Stimulated activated memory B cell treated with anti-CD40 and anti-IgM and Interleukin-4, amounts not matched to agents 10 μg/mL and 1 μg/mL and 100 μg/mL, for 72 hours (primary cell): ENCODE data around the gene SSX5.
"Not testable (repeated sequence)": the region's sequence is repeated elsewhere in the genome, so short reads cannot be mapped to it uniquely, and the experiment has no call there.

ENCODE experiments used
- ATAC-seq: fragments of 150-1000 bp; cut with Tn5 transposase; 2 replicates; pipeline ENCODE4 v1.10.0; 2021
- H3K27ac Mint-ChIP-seq: one replicate; pipeline ENCODE4 v1.8.0; 2022; ENCODE audit warnings: mild to moderate bottlenecking, mixed read lengths
- H3K27me3 Mint-ChIP-seq: one replicate; pipeline ENCODE4 v1.8.0; 2022; ENCODE audit warnings: mixed read lengths
- H3K36me3 Mint-ChIP-seq: one replicate; pipeline ENCODE4 v1.8.0; 2022; ENCODE audit warnings: mixed read lengths
- H3K4me1 Mint-ChIP-seq: one replicate; pipeline ENCODE4 v1.8.0; 2022; ENCODE audit warnings: mixed read lengths
- H3K4me3 Mint-ChIP-seq: one replicate; pipeline ENCODE4 v1.8.0; 2022; ENCODE audit warnings: mild to moderate bottlenecking, moderate library complexity, mixed read lengths
- H3K9me3 Mint-ChIP-seq: one replicate; pipeline ENCODE4 v1.8.0; 2022; ENCODE audit warnings: mixed read lengths

SSX5 gene, protein sequence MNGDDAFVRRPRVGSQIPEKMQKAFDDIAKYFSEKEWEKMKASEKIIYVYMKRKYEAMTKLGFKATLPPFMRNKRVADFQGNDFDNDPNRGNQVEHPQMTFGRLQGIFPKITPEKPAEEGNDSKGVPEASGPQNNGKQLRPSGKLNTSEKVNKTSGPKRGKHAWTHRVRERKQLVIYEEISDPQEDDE

DNA sequence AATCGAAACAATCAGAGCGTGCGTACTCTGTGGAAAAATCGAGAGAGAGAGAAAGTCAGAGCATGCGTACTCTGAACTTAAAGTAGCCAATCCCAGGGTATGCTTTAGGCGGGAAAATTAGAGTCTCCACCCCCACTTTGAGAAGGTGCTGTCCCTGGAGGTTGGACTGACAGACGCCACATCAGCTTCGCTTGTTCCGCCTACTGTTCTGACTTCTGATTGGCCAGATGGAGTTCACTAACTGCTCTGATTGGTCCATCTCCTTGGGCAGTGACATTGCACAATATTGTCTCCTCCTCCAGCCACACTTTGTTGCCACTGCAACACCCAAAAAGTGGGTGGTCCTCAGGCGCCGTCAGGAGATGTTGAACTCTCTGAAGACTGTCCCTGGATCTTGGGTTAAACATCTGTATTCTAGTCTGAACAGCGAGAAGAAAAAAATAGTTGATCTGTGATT, at the start of gene SSX5:
Gene SSX5 (minus strand): TSS at position 51 of the 457 bp plus-strand sequence. CDS start 1,437 bp downstream, outside the sequence.
- Mint-ChIP-seq H3K4me3 (no peak within 1 kb of the TSS), H3K27me3 (peaks cover 8% of the 10 kb centered on the region), H3K36me3 (no peaks in the 10 kb centered on the region), H3K27ac (no peak within 1 kb of the TSS), H3K9me3 (no peaks in the 10 kb centered on the region), H3K4me1 (no peaks in the 10 kb centered on the region)
- no peak for ATAC-seq

DNA sequence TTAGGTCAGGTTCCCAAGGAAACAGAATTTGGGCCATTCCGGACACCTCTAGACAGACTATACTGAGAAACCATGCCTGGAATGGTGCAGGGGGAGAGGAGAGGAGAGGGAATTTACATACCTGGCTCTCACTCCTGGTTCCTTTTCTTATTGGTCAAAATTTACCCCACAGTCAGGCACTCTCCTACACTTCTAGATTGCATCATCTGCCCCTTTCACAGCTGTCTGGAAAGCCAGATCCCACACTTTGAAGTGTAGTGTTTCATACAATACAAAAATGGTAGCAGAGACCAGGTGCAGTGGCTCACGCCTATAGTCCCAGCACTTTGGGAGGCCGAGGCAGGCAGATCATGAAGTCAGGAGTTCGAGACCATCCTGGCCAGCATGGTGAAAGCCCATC, 27.6 kb upstream of the SSX5 start:
- not testable (repeated sequence) for ATAC-seq, H3K27ac Mint-ChIP-seq

DNA sequence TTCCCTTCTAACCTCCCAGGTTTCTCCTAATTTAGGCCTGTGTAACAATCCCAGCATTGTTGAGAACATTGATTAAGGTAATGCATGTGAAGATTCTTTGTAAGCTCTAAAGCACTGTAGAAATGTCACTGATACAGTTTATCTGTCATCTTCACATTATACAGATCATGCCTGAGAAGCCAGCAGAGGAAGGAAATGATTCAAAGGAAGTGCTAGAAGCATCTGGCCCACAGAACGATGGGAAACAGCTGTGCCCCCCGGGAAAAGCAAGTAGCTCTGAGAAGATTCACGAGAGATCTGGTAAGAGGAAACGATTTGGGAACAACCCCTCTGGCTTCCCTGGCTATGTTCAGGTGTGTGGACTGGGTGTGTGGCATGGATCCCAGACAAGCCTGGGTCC, 17.7 kb upstream of the SSX5 start:
- H3K27me3 Mint-ChIP-seq = peaks cover 13% of the 10 kb centered on the region

More for the DNA sequence above, 27.6 kb upstream of the SSX5 start:
- not testable (repeated sequence) for H3K36me3 Mint-ChIP-seq, H3K27me3 Mint-ChIP-seq, H3K9me3 Mint-ChIP-seq, H3K4me3 Mint-ChIP-seq, H3K4me1 Mint-ChIP-seq

DNA sequence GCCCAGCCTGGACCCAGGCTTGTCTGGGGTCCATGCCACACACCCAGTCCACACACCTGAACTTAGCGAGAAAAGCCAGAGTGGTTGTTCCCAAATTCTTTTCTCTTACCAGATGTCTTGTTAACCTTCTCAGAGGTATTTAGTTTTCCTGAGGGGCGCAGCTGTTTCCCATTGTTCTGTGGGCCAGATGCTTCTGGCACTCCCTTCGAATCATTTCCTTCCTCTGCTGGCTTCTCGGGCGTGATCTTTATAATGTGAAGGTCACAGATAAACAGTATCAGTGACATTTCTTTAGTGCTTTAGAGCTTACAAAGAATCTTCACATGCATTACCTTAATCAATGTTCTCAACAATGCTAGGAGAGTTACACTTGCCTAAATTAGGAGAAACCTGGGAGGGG, 6.6 kb downstream of the SSX5 start:
- H3K27me3 Mint-ChIP-seq = peaks cover 24% of the 10 kb centered on the region
- H3K9me3 Mint-ChIP-seq, H3K27ac Mint-ChIP-seq, H3K4me3 Mint-ChIP-seq, H3K36me3 Mint-ChIP-seq, ATAC-seq, H3K4me1 Mint-ChIP-seq: not testable (repeated sequence)

More for the DNA sequence above, 17.7 kb upstream of the SSX5 start:
- not testable (repeated sequence) for H3K9me3 Mint-ChIP-seq, H3K27ac Mint-ChIP-seq, H3K4me1 Mint-ChIP-seq, H3K36me3 Mint-ChIP-seq, H3K4me3 Mint-ChIP-seq, ATAC-seq

DNA sequence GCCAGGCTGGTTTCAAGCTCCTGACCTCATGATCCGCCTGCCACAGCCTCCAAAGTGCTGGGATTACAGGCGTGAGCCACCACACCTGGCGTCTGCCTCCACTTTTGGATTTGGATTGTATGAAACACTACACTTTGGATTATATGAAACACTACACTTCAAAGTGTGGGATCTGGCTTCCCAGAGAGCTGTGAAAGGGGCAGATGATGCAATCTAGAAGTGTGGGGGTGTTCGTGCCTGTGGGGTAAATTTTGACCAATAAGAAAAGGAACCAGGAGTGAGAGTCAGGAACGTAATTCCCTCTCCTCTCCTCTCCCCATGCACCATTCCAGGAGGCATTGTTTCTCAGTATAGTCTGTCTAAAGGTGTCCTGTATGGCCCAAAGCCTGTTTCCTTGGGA, 14.7 kb downstream of the SSX5 start:
- not testable (repeated sequence) for H3K4me3 Mint-ChIP-seq, H3K9me3 Mint-ChIP-seq, H3K27ac Mint-ChIP-seq, H3K36me3 Mint-ChIP-seq, ATAC-seq, H3K4me1 Mint-ChIP-seq
- peaks cover 28% of the 10 kb centered on the region for H3K27me3 Mint-ChIP-seq

DNA sequence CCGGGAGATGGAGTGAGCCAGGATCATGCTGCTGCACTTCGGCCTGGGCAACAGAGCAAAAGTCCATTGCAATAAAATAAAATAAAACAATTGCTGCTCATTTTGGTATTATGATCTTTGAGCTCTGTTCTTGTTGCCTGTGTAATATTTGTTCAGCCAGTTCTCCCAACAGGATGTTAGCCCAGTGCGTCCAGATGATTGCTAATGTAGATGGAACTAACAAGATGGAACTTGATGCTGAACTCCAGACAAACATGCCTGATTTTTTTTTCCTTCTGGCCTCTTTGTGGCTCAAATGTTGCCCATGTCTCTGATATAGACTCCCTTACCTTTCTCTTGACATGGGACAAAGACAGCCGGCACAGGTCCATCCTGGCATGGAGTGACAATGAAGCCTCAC, 15.8 kb downstream of the SSX5 start:
- Mint-ChIP-seq H3K36me3 (no peaks in the 10 kb centered on the region), H3K4me3 (no peak overlapping the region), H3K4me1 (peaks cover 6% of the 10 kb centered on the region), H3K27ac (no peak overlapping the region), H3K9me3 (peaks cover 3% of the 10 kb centered on the region), H3K27me3 (peaks cover 19% of the 10 kb centered on the region)
- no peak for ATAC-seq

DNA sequence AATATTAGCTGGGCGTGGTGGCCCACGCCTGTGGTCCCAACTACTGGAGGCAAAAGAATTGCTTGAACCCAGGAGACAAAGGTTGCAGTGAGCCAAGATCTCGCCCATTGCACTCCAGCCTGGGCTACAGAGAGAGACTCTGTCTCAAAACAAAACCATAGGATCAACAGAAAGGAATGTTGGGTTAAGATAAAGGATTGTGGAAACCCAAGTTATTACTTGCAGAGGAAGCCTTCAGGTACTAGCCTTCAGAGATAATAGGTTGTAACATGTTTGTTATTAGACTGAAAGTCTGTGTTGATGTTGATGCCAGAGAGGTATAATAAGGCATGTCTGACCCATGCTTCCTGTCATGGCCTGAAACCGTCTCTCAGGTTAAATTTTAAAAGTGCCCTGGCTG, 16.9 kb downstream of the SSX5 start:
- no peak for ATAC-seq
- Mint-ChIP-seq H3K4me3 (no peak overlapping the region), H3K27ac (no peak overlapping the region), H3K9me3 (peaks cover 3% of the 10 kb centered on the region), H3K36me3 (no peaks in the 10 kb centered on the region), H3K4me1 (peaks cover 6% of the 10 kb centered on the region), H3K27me3 (peaks cover 9% of the 10 kb centered on the region)

DNA sequence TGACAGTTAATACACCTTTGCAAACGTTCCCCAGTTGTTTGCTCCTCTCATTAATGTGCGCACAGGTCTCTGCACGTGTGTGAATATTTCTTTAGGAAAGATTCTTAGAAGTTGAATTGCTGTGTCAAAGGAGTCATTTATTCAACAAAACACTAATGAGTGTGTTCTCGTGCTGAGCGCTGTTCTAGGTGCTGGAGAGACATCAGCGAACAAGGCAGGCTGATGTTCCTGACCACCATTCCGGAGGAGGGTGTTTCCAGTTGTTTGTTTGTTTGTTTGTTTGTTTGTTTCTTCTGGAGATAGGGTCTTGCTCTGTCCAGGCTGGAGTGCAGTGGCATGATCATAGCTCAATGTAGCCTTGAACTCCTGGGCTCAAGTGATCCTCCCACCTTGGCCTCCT, 30.3 kb downstream of the SSX5 start:
- H3K4me1 Mint-ChIP-seq, H3K9me3 Mint-ChIP-seq, ATAC-seq, H3K36me3 Mint-ChIP-seq, H3K27ac Mint-ChIP-seq, H3K4me3 Mint-ChIP-seq: not testable (repeated sequence)
- peaks cover 20% of the 10 kb centered on the region for H3K27me3 Mint-ChIP-seq

DNA sequence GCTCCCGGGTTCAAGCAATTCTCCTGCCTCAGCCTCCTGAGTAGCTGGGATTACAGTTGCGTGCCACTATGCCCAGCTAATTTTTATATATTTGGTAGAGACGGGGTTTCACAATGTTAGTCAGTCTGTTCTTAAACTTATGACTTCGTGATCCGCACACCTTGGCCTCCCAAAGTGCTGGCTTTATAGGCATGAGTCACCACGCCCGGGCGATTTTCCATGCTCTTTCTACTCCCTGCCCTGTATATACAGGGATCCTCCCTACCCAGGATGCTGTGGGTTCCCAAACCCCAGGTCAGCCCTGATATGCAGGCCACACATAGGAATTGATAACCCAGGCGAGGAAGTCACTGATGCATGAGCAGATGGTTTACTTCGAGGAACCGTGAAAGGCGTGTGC, 31.4 kb downstream of the SSX5 start:
- Mint-ChIP-seq H3K4me3 (no peak overlapping the region), H3K36me3 (no peaks in the 10 kb centered on the region), H3K27ac (no peak overlapping the region), H3K9me3 (no peaks in the 10 kb centered on the region), H3K27me3 (peaks cover 20% of the 10 kb centered on the region), H3K4me1 (no peaks in the 10 kb centered on the region)
- ATAC-seq = no peak

DNA sequence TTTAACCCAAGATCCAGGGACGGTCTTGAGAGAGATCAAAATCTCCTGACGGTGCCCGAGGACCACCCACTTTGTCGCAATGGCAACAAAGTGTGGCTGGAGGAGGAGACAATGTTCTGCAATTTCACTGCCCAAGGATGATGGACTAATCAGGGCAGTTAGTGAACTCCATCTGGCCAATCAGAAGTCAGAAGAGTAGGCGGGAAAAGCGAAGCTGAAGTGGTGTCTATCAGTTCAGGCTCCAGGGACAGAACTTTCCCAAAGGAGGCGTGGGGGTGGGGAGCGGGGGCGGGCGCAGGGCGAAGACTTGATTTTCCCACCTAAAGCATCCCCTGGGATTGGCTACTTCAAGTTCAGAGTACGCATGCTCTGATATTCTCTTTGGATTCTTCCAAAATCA, 40.6 kb downstream of the SSX5 start:
- Mint-ChIP-seq H3K9me3 (no peaks in the 10 kb centered on the region), H3K4me3 (no peak overlapping the region), H3K4me1 (no peaks in the 10 kb centered on the region), H3K36me3 (no peaks in the 10 kb centered on the region), H3K27ac (no peak overlapping the region), H3K27me3 (peaks cover 25% of the 10 kb centered on the region)
- ATAC-seq = no peak

DNA sequence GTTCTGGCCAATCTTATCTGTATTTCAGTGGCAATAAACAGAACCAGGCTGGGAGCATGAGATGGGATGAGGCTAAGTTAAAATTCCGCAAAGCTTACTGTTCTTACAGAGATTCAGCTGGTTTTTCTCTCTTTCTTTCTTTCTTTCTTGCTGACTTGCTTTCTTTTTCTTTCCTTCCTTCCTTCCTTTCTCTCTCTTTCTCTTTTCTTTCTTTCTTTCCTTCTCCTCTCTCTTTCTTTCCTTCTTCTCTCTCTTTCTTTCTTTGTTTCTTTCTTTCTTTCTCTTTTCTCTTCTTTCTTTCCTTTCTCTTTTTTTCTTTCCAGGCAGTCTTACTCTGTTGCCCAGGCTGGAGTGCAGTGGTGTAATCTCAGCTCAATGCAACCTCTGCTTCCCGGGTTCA, 41.8 kb downstream of the SSX5 start:
- Mint-ChIP-seq H3K27ac (no peak overlapping the region), H3K36me3 (no peaks in the 10 kb centered on the region), H3K27me3 (peaks cover 25% of the 10 kb centered on the region), H3K4me3 (no peak overlapping the region), H3K9me3 (no peaks in the 10 kb centered on the region), H3K4me1 (no peaks in the 10 kb centered on the region)
- ATAC-seq = no peak

DNA sequence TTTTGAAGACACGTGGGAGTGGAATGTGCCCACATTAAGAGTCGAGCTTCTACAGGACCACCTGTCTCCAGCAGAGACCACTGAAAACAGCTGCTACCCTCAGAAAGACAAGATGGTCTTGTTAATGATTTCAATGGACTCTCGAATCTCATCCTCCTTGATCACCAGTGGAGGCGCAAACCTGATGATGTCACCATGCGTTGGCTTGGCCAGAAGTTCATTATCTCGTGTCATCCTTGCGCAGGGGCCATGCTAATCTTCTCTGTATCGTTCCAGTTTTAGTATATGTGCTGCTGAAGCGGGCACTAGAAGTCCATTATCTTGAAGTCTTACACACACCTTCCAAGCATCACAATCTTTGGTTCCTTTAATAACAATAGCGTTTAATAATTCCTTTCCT, 42.8 kb downstream of the SSX5 start:
- Mint-ChIP-seq H3K9me3 (no peaks in the 10 kb centered on the region), H3K4me3 (no peak overlapping the region), H3K27me3 (peaks cover 21% of the 10 kb centered on the region), H3K36me3 (no peaks in the 10 kb centered on the region), H3K27ac (no peak overlapping the region), H3K4me1 (no peaks in the 10 kb centered on the region)
- no peak for ATAC-seq

DNA sequence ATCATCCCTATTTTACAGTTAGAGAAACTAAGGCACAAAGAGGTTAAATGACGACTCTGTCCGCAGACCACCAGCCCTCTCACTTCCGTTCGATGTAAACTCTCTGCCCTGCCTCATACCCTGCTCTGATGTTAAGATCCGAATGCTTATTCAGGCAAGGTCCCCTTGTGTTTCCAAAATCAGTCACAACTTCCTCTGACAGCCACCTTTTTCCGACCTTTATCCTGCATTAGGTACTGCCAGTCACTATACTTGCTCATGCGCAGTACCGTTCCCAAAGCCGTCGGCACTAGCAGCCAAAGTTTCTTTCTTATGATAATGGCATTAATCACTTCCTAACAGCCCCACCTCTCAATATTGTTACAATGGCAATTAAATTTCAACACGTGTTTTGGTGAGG, 53.9 kb downstream of the SSX5 start:
- not testable (repeated sequence) for H3K27ac Mint-ChIP-seq, H3K4me1 Mint-ChIP-seq, H3K9me3 Mint-ChIP-seq, H3K4me3 Mint-ChIP-seq, H3K27me3 Mint-ChIP-seq, H3K36me3 Mint-ChIP-seq, ATAC-seq

DNA sequence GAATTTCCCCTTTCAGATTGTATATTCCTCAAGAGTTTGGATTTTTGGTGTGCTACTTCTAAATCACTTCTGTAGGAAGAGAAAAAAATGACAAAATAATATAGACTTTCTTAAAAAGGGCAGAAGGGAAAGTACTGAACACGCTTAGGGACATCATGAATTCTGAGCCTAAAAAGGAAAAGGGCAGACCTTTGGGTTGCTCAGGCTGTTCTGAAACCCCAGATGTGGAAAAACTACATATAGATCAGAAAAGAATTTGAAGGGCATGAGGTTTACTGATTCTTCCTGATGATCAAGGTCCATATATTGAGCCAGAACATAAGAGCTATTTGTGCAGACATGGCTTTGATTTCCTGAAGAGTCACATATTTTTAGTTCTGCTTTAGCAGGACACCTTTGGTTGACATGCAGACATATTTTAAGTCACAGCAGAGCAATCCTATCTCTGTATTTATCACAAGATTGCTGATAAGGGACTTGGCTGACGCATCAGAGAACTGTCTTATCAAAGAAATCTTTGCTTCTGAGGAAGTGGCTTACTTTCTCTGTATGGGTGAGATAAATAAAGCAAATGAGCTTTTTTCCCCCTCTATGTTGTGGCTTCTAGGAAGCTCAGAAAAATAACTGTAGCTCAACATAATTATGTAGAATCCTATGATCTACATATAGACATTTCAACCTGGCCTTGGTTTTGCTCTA, 54.6 kb downstream of the SSX5 start:
- not testable (repeated sequence) for H3K4me3 Mint-ChIP-seq, H3K36me3 Mint-ChIP-seq, ATAC-seq, H3K27me3 Mint-ChIP-seq, H3K9me3 Mint-ChIP-seq, H3K4me1 Mint-ChIP-seq, H3K27ac Mint-ChIP-seq

DNA sequence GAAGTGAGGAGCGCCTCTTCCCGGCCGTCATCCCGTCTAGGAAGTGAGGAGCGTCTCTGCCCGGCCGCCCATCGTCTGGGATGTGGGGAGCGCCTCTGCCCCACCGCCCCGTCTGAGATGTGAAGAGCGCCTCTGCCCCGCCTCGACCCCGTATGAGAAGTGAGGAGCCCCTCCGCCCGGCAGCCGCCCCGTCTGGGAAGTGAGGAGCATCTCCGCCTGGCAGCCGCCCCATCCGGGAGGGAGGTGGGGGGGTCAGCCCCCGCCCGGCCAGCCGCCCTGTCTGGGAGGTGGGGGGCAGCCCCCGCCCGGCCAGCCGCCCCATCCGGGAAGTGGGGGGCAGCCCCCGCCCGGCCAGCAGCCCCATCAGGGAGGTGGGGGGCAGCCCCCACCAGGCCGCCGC, 57.5 kb downstream of the SSX5 start:
- not testable (repeated sequence) for H3K9me3 Mint-ChIP-seq, H3K27me3 Mint-ChIP-seq

More for the DNA sequence above, 57.5 kb downstream of the SSX5 start:
- H3K27ac Mint-ChIP-seq, H3K4me3 Mint-ChIP-seq, ATAC-seq, H3K36me3 Mint-ChIP-seq, H3K4me1 Mint-ChIP-seq: not testable (repeated sequence)
